ENCODE results near the gene CRACDL.
"Not testable (repeated sequence)": the region's sequence is repeated elsewhere in the genome, so short reads cannot be mapped to it uniquely, and the experiment has no call there.

CRACDL gene

DNA sequence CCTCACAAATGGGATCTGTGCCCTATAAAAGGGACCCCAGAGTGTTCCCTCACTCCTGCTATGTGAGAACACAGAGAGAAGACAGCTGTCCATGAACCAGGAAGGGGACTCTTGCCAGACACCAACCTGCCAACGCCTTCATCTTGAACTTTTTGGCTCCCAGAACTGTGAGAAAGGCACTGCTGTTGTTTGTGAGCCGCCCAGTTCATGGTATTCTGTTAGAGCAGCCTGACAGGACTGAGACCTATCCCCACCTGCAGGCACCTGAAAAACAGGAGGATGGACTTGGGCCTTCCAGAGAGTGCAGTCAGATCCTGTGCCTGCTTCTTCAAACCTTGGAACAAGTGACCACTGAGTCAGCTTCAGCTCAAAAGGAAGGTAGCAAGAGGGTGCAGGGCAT is 51.4 kb downstream of the CRACDL start:
- no peak for DNase-seq (ENCODE audit: low spot score)

- no peak for DNase-seq (ENCODE audit: low spot score)
Measured at GRCh38 chr2:98883780-98884211, 52.2 kb downstream of the CRACDL start.

DNA sequence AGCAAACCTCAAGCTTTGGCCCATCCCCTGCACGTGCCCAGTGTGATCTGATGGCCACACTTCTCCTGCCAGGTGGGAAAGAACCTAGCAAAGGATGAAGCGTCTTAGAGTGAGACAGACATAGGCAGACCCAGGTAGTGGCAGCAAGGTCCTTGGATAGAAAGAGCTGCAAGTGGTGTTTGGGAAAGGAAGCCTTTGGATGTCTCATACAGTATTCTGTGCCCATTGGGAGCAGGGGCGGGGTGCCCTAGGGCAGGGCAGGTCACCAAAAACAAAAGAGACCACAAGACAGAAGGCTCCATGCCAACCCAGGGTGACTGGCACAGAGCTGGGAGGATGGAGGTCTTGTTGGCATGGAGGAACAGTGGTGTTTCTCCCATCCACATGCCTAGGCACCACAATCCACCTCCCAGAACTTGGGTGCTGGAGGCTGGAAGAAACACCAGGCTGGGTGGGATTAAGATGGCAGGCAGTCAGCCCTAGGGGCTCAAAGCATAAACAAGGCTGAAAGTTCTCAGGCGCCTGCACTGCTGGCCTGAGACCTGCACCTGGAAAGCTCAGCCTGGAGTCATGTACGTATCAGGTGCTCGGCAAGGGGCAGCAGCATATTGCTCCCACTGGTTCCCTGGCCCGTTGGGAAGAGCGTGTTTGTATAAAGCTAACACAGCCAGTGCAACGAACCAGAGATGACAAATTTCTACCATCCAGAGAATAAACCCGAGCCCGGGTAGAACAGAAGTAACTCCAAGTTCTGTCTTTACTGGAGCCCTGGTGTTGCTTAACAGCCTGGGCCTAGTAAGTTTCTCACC is 52.9 kb downstream of the CRACDL start:
- no peak for DNase-seq (ENCODE audit: low spot score)

- no peak for DNase-seq (ENCODE audit: low spot score)
Measured at GRCh38 chr2:98882368-98882767, 53.7 kb downstream of the CRACDL start.

- no peak for DNase-seq (ENCODE audit: low spot score)
Measured at GRCh38 chr2:98881153-98881650, 54.8 kb downstream of the CRACDL start.

- DNase-seq (ENCODE audit: low spot score), result no peak
Measured at GRCh38 chr2:98880266-98881152, 55.5 kb downstream of the CRACDL start.

- DNase-seq (ENCODE audit: low spot score), result not testable (repeated sequence)
Measured at GRCh38 chr2:98877658-98878057, 58.4 kb downstream of the CRACDL start.

- no peak for DNase-seq (ENCODE audit: low spot score)
Measured at GRCh38 chr2:98876741-98877140, 59.3 kb downstream of the CRACDL start.

DNA sequence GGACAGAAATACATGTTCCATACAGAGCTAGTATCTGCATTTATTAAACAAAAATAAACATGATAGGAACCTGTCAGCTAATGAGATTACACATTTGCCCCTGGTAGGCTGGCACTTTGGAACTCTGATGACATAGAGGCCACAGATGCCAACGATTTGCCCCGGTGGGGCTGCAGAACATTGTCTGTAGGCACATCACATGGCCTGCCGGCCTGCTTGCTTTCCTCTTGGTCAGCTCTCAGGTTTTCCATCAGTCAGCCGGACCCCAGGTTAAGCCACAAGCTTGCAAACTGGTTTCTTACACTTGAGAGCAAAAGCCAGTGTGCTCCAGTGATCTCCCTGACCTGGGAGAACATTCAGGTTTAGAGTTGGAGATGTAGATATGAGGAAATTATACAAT is 60.3 kb downstream of the CRACDL start:
- DNase-seq (ENCODE audit: low spot score), result no peak

GRCh38 chr2:98875081-98875728 is 60.8 kb downstream of the CRACDL start:
- no peak for DNase-seq (ENCODE audit: low spot score)

GRCh38 chr2:98874186-98874689 is 61.8 kb downstream of the CRACDL start:
- no peak for DNase-seq (ENCODE audit: low spot score)

GRCh38 chr2:98872526-98872925 is 63.5 kb downstream of the CRACDL start:
- no peak for DNase-seq (ENCODE audit: low spot score)

- DNase-seq (ENCODE audit: low spot score), result no peak
Measured at GRCh38 chr2:98871506-98871905, 64.5 kb downstream of the CRACDL start.

DNA sequence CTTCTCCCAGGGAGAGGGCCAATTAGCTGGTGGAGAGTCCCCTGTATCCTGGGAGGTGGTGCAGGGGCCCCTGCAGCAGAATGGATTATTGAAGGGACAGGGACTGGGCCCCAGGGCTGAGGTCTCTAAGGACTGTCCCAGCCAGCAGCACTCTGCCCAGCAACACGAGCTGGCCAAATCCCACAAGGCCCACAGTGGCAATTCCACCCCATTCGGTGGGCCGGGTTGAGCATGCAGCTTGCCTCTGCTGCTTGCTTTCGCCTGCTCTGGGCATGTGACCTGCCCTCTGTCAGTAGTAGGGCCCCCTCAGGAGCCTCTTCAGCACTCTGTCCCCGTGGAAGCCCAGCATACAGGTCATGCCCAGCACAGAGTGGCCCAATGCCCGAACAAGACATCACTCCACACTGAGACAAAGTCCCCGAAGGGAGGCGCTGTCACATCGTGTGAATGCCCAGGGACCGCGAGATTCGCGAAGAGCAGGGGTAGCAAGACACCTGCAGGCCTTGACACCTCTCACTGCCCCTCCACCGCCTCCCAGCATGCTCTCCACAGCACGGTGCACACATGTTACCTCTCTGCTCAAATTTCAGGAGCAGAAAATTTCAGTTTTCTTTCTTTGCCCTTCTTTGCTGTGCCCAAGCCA is 65.4 kb downstream of the CRACDL start:
- DNase-seq (ENCODE audit: low spot score), result no peak

DNA sequence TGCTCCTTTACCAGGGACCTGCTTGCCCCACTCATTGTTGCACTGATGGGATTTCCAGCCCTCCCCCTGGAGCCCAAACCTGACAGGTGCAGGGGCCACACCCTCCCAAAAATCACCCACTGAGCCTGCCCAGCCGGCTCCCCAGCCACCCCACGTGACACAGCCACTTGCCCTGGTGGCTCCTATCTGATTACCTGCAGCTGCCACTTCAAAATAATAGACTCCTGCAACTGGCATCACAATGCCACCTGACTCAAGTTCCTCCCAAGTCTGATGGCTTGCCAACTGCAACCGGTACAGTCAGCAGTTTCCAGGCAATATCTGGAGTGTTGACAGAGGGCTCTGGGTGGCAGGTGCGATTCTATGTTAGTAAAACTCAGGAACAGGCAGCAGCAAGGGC is 66.2 kb downstream of the CRACDL start:
- no peak for DNase-seq (ENCODE audit: low spot score)

DNA sequence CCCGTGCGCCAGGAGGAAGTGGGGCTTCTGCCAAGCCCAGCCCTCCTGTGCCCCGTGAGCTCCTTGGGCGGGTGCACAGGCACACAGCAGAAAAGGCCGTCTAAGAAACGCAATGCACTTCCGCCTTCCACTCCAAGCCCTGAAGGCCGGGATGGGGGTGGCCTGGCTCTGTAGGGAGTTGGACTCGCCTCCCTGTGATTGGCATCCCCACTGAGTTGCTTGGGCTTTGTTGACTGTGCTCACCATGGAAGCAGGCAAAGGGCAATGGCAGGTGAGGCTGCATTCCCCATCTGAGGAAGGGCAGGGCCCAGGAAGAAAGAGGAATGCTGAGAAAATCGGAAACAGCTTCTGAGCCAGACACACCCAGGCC is 66.8 kb downstream of the CRACDL start:
- no peak for DNase-seq (ENCODE audit: low spot score)

- DNase-seq (ENCODE audit: low spot score), result no peak
Measured at GRCh38 chr2:98868548-98869271, 67.3 kb downstream of the CRACDL start.

DNA sequence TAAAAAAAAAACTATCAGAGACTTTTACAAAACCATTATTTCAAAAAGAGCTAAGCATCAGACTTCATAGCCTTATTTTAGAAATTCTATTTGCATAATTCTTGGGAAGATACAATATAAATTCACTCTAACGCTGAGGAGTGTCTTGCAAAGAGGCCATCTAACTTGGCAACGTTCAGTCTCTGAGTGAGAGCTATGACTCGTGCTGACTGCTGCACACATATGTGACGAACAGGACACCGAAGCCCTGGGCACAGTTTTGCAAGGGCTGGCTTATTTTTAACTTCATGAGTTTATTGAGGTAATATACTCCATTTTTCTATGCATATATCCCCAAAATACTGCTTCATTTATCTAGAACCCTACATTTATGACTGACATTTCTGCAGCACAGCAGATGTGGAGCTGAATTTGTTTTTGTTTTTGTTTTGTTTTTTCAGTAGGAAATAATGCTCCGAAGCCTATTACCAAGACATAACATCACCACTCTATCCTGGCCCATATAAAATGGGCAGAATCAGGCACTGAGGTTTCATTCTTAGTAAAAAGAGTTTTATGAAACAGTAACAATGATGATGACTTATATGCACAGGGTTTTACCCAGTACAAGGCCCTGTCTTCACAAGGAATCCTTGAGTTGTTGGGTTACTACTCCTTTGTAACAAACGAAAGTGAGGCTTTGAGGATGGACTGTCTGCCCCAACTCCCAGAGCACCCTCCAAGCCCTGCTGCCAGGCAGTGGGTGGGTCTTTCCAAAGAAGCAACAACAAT is 68.3 kb downstream of the CRACDL start:
- DNase-seq (ENCODE audit: low spot score), result no peak

DNA sequence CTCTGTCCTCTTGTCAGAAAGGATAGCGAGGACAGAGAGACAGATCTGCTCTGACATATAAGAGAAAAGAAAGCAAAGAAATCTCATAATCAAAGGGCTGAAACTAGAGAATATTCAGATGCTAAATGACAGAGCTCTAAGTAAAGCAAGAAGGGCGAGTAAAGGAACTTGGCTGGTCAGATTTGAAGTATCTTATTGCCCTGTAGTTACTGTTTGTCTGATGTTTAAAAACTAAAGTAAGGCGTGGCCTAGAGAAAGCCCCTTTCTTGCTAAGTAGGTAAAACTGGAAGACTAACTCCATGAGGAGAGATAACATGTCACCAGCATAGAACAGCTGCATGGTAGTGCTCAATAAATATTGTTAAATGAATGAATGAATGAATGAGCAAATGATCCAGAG is 70.0 kb downstream of the CRACDL start:
- DNase-seq (ENCODE audit: low spot score), result no peak

- DNase-seq (ENCODE audit: low spot score), result no peak
Measured at GRCh38 chr2:98861601-98862000, 74.4 kb downstream of the CRACDL start.

Data from pons (tissue), 1 donor.